CD4-positive, alpha-beta T cell treated with Interleukin-12 subunit alpha and Interleukin-12 subunit beta, for 1 hour (primary cell): ENCODE results near the gene SHQ1.
"Not testable (repeated sequence)": the region's sequence is repeated elsewhere in the genome, so short reads cannot be mapped to it uniquely, and the experiment has no call there.

Experiments
- DNase-seq: peaks from one replicate; pipeline ENCODE4 v3.0.0-alpha.2; 2020

The SHQ1 gene

DNA sequence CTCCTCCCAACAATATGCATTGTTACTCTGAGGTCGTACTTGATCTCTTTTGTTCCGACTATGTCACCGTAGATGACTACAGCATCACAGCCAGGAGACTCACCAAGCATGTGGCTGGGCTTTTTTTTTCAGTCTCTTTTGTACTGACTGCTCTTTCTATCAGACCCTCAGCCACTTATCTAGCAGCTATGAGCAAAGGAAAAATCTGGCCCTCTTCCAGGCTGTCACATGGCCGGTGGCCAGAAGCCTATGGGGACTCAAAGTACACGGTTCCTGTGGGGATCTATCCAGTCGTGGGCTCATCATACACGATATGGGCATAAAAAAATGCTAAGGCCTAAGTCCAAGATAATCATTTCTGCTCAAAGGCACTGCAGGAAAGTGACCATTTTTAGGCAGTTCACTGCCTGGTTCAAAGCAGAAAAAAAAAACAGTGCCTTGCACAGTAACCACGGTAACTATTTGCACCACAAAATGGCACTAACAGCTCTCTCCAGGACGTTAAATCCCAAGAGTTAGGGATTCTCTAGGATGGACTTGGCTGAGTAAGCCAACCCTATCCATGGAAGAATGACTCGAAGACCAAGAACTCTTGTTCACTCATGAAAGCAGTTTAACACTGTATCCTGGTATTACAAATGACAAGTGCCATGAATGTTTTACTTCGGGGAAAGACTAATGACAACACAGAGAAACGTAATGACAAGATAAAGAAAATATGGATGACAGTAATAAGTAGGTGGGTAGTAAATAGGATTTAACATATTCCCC, 50.3 kb downstream of the SHQ1 start:
- DNase-seq, result no peak

DNA sequence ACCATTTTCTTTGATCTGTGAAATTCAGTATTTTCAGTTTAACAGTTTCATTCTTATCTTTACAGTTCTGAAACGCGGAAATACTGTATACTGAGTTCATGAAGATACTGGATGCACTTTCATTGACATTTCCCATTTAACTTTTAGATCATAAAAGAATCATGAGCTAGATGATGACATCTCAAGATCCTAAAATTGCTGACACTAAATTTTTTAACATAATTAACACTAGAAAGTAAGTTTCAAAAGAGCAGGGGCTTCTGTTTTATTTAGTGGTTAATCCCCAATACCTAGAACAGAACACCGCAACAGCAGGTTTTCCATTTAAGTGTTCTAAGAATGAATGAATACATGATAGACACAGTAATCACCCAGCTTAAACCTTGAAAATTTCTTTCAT, 54.2 kb downstream of the SHQ1 start:
- DNase-seq, result no peak

- peak; percentile 4 for DNase-seq
These were observed 57.1 kb downstream of the SHQ1 start for GRCh38 chr3:72791161-72791560.

DNA sequence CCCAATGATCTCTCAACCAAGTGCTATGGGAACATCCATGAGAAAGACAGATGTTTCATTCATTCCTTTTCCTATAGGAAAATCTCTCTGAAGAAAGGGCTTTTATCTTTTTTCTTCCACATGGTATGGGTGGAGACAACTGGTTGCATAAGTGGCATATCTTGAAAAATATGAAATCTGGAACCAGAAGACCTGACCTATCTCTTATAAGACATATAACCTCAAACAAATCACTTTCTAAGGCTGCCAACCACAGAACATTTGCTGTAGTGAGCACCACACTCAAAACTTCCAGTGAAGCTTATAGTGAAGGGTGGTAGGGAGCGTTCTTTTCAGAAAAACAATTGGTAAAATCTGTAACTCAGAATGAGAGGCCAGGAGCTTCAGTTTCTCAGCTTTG, 58.5 kb downstream of the SHQ1 start:
- no peak for DNase-seq

GRCh38 chr3:72788232-72788631, 60.0 kb downstream of the SHQ1 start:
- not testable (repeated sequence) for DNase-seq

DNA sequence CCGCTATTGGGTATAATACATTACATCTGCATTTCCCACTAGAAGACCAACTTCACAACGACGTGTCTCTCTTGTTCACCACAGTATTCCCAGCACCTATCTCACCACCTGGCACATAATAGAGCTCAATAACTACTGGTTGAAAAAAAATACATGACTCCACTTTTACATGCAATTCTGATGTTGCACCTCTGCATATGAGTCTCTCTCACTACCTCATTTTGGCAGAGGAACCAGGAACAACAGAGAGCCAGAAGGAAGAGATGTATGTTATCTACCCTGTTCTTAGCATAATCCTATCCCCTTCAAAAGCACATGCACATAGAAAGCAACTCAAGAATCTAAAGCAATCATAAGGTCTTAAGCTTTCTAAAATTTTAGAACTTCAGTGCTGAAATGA, 61.6 kb downstream of the SHQ1 start:
- DNase-seq, result no peak

- no peak for DNase-seq
These were observed 64.0 kb downstream of the SHQ1 start for GRCh38 chr3:72784226-72784625.

DNA sequence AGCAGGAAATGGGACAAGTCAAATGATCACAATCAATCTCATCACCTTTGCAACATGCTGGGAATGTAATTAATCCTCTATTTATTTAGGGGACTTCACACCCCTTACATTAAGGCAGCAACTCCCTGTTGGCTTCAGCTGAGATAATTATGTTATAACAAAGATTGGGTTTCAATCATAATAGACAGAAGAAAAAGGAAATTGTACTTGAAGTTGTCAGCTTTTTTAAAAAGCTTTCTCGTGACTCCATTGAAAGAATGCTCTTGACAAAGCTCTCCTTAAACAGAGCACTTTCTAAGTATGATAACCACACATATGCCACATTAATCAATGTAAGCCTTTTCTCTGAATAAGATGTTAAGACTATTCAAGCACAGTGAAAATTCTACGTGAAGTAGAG, 65.7 kb downstream of the SHQ1 start:
- no peak for DNase-seq

GRCh38 chr3:72769758-72770540, 78.3 kb downstream of the SHQ1 start:
- DNase-seq, result no peak

GRCh38 chr3:72768936-72769335, 79.3 kb downstream of the SHQ1 start:
- DNase-seq, result no peak

DNA sequence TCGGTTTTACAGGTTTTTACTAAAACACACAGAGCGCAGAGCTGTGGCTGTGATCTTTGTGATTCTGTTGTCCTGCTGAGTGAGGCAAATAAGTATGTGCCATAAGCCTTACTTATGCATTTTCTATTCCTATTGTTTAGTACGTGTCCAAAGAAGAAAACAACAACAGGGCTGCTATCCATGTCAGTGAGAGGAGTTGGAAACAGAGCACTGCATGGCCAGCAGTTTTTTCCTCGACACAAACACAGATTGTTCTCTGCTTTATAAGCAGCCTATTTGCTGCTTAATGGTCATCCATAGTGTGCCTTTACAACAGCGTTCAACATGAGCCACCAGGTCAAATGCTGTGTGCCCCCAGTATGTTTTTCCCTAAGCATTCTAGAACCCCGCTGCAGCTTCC, 79.8 kb downstream of the SHQ1 start:
- no peak for DNase-seq

DNA sequence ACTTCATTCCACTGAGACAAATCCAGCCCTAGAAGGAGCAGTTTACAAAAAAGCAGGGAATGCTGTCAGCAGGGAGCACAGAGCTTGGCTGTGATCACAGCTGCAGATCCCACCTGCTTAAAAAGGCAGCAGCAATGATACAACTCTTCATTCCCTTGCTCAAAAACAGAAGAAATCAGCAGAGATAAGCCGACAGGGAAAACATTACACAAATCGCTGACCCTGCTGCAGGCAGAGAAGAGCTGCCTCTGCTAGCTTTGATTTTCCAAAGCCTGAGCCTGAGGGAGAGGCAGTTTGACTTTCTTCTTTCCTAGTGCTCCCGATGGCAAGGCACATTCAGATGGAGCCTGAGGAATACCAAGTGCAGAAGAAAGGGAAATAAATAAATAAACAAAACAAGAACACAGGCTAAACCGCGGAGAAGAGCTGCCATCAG, 80.2 kb downstream of the SHQ1 start:
- no peak for DNase-seq

DNA sequence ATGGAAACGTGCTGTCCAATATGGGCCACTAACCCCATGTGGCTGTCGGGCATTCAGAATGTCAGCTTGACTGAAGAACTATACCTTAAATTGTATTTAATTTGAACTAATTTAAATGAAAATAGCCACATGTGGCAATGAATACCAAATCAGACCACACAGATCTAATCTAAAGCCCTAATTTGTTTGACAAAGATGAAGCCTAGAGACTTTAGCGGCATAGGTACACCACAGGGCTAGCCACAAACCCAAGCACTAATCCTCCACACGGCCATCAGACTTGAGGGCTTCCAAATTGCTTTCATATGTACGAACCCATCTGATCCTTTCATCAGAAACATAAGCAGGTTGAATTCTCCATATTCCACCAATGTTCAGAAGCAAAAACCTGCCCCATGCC, 81.4 kb downstream of the SHQ1 start:
- DNase-seq, result no peak

GRCh38 chr3:72763751-72764440, 84.3 kb downstream of the SHQ1 start:
- no peak for DNase-seq

DNA sequence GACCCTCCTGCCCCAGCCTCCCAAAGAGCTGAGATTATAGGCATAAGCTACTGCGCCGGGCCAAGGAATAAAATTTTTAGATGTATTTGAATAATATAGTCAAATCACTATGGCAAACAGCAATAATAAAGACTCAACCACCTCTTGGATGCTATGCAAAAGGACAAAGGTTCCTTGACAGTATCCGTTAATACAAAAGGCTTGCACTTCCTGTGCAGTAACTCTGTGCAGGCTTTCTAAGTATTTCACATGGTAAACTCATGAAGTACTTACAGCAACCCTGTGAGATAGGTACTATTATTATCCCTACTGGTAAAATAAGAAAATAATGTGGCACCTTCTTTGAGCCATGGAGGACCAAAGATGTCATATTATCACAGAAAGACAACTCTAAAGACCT, 86.8 kb downstream of the SHQ1 start:
- DNase-seq, result no peak

DNA sequence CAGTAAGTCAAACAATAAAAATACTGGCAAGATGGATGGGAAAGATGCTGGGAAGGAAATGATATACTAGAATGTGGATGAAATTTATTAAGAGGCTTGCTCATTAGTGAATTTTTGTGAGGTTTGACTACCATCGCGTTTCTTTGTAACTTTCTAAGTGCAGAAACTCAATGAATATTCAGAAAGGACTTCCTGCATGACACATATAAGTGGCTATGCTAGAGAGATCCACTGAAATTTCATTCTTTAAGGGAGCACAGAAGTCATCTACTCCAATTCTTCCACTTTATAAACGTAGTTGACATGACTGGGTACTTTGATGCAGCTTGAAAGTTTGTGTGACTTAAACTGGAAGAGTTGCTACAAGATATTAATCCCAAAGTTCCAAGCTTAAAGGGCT, 88.0 kb downstream of the SHQ1 start:
- no peak for DNase-seq

DNA sequence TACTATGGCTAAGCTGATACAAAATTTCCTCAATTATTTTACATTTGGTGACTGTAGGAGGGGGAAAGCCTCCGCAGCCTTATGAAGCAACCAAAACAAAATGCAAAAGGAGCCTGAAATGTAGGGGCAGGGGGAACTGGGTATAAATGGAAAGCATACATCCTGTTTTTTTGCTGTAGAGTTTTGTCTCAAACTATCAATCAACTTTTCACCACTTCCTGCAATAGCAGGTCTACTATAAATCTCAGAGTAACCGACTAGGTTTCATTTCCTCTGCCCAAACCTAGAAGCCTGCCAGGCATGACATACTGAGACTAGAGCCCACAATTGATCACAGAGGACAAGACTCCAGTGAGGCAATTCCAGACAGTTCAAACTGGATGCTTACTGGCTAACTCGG, 91.3 kb downstream of the SHQ1 start:
- peak; percentile 64 for DNase-seq

DNA sequence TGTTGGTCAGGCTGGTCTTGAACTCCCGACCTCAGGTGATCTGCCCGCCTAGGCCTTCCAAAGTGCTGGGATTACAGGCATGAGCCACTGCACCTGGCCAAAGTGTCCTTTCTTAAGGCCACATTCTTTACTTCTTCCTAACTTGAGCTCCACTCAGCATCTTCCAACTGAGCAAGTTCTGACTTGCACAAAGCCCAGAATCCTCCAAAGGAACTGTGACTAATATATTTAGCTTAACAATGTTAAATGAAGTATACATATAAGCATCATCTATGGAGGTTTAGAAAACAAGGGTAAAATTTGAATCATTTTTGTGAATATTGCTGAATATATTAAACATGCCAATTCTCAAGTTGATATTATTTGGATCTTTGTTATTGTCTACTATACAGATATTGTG, 93.7 kb downstream of the SHQ1 start:
- no peak for DNase-seq

GRCh38 chr3:72753495-72753894, 94.8 kb downstream of the SHQ1 start:
- no peak for DNase-seq

- no peak for DNase-seq
These were observed 97.8 kb downstream of the SHQ1 start for GRCh38 chr3:72750405-72750965.

GRCh38 chr3:72748659-72749058, 99.6 kb downstream of the SHQ1 start:
- no peak for DNase-seq

- DNase-seq, result no peak
These were observed 101.5 kb downstream of the SHQ1 start for GRCh38 chr3:72746430-72747411.
